HepG2 (cell line): ENCODE results near the gene DUS1L. TPM values are rescaled to one million over a fixed set of nuclear protein-coding genes. Genes with fewer than 3 reads are reported as not detected.
A peak's percentile ranks its signal among the peaks of the same experiment; 100 is the strongest.

Experiments
- E2F1 ChIP-seq: sonication (generic); formaldehyde crosslinking; IDR thresholded peaks from 2 replicates; pipeline ENCODE4 v1.5.0; 2020; ENCODE audit warnings: missing genetic modification reagents
- ETV6 ChIP-seq: sonication (generic); formaldehyde crosslinking; conservative IDR thresholded peaks from 2 replicates; pipeline ENCODE4 v1.4.0; 2020; ENCODE audit warnings: missing genetic modification reagents
- EZH2 ChIP-seq: conservative IDR thresholded peaks from 2 replicates; pipeline ENCODE4 v1.6.1; 2012; ENCODE audit warnings: mild to moderate bottlenecking, low read depth, low read length, moderate library complexity
- FOXK1 ChIP-seq: sonication (generic); formaldehyde crosslinking; IDR thresholded peaks from 2 replicates; pipeline ENCODE4 v1.4.0; 2020; ENCODE audit warnings: low read depth, missing genetic modification reagents, borderline replicate concordance
- GABPB1 ChIP-seq: IDR thresholded peaks from 2 replicates; pipeline ENCODE4 v1.6.1; 2016; ENCODE audit warnings: mild to moderate bottlenecking, missing genetic modification reagents, moderate library complexity, missing compliant biosample characterization
- GLI4 ChIP-seq: sonication (generic); formaldehyde crosslinking; IDR thresholded peaks from 2 replicates; pipeline ENCODE4 v1.5.1; 2020; ENCODE audit warnings: missing genetic modification reagents, mild to moderate bottlenecking, moderate library complexity, borderline replicate concordance
- GMEB1 ChIP-seq: sonication (generic); formaldehyde crosslinking; IDR thresholded peaks from 2 replicates; pipeline ENCODE4 v1.5.1; 2020; ENCODE audit warnings: missing genetic modification reagents, mild to moderate bottlenecking, borderline replicate concordance
- HHEX ChIP-seq: IDR thresholded peaks from 2 replicates; pipeline ENCODE4 v1.6.1; 2016; ENCODE audit warnings: control low read depth
- KLF16 ChIP-seq, 2 experiments: sonication (generic) in 1 of 2; formaldehyde crosslinking in 1 of 2; IDR thresholded peaks; 2 replicates each; pipeline versions ENCODE4 v1.6.1 to v1.8.0; 2016 to 2023; ENCODE audit warnings: missing genetic modification reagents in 2 of 2, missing compliant biosample characterization in 1 of 2
- KMT2B ChIP-seq: IDR thresholded peaks from 2 replicates; pipeline ENCODE4 v1.6.1; 2016; ENCODE audit warnings: missing genetic modification reagents, missing compliant biosample characterization
- NCOA2 ChIP-seq: sonication (generic); formaldehyde crosslinking; IDR thresholded peaks from 2 replicates; pipeline ENCODE4 v1.8.0; 2022; ENCODE audit warnings: inconsistent platforms
- RNF2 ChIP-seq: fragments of 450-650 bp; conservative IDR thresholded peaks from 2 replicates; pipeline ENCODE4 v1.6.1; 2016; ENCODE audit warnings: low read depth
- RXRB ChIP-seq: IDR thresholded peaks from 2 replicates; pipeline ENCODE4 v1.6.1; 2016; ENCODE audit warnings: borderline replicate concordance, missing genetic modification reagents, missing compliant biosample characterization
- SMAD9 ChIP-seq: sonication (generic); formaldehyde crosslinking; IDR thresholded peaks from 2 replicates; pipeline ENCODE4 v1.5.1; 2020; ENCODE audit warnings: mild to moderate bottlenecking, missing genetic modification reagents
- SRF ChIP-seq: IDR thresholded peaks from 2 replicates; pipeline ENCODE4 v1.6.1; 2011; ENCODE audit warnings: mild to moderate bottlenecking, low read depth, low read length, moderate library complexity
- SSRP1 ChIP-seq: IDR thresholded peaks from 2 replicates; pipeline ENCODE4 v1.6.1; 2016; ENCODE audit warnings: control low read depth
- U2AF2 ChIP-seq: fragments of 200-400 bp; formaldehyde crosslinking; IDR thresholded peaks from 2 replicates; pipeline ENCODE4 v1.6.1; 2017; ENCODE audit warnings: low read depth, mild to moderate bottlenecking, low read length
- ZBTB25 ChIP-seq: IDR thresholded peaks from 2 replicates; pipeline ENCODE4 v1.6.1; 2018; ENCODE audit warnings: missing genetic modification reagents
- ZFP36L1 ChIP-seq: sonication (generic); formaldehyde crosslinking; IDR thresholded peaks from 2 replicates; pipeline ENCODE4 v1.8.0; 2022; ENCODE audit warnings: mild to moderate bottlenecking, missing genetic modification reagents, moderate library complexity
- ZNF234 ChIP-seq: sonication (generic); formaldehyde crosslinking; conservative IDR thresholded peaks from 2 replicates; pipeline ENCODE4 v1.5.1; 2020; ENCODE audit warnings: mild to moderate bottlenecking, missing genetic modification reagents
- ZNF335 ChIP-seq: sonication (generic); formaldehyde crosslinking; IDR thresholded peaks from 2 replicates; pipeline ENCODE4 v1.4.0; 2020; ENCODE audit warnings: missing genetic modification reagents
- ZNF441 ChIP-seq: sonication (generic); formaldehyde crosslinking; IDR thresholded peaks from 2 replicates; pipeline ENCODE4 v1.7.0; 2021; ENCODE audit warnings: missing genetic modification reagents, borderline replicate concordance
- ZNF780A ChIP-seq: sonication (generic); formaldehyde crosslinking; IDR thresholded peaks from 2 replicates; pipeline ENCODE4 v1.8.0; 2022; ENCODE audit warnings: mild to moderate bottlenecking, missing genetic modification reagents, moderate library complexity
- ZSCAN21 ChIP-seq: sonication (generic); formaldehyde crosslinking; IDR thresholded peaks from 2 replicates; pipeline ENCODE4 v1.8.0; 2022; ENCODE audit warnings: mild to moderate bottlenecking, missing genetic modification reagents, moderate library complexity, borderline replicate concordance
- ZSCAN29 ChIP-seq: sonication (generic); formaldehyde crosslinking; conservative IDR thresholded peaks from 2 replicates; pipeline ENCODE4 v1.4.0; 2020; ENCODE audit warnings: mild to moderate bottlenecking, missing genetic modification reagents
- polyA plus RNA-seq, 8 experiments: library from polyadenylated mRNA; depleted of rRNA in 3 of 8; stranded (reverse) in 7 of 8; unstranded in 1 of 8; fragments of >200 nt; fragmentation: Illumina TruSeq in 4 of 8; extraction: Trizol in 4 of 8; gene quantifications; 2 replicates each; pipeline versions ENCODE4 v1.2.1 to v1.2.3, GENCODE V29; 2011 to 2016; ENCODE audit warnings: low read depth in 4 of 8, missing spikeins in 1 of 8, mixed read lengths in 1 of 8; ENCODE audit not compliant: insufficient read depth in 1 of 8
- total RNA-seq, 5 experiments: library from RNA; depleted of rRNA; stranded (reverse); fragments of >200 nt; fragmentation: Illumina TruSeq; extraction: Trizol; gene quantifications; 2 replicates each; pipeline ENCODE4 v1.2.3, GENCODE V29; 2016; ENCODE audit warnings: low read depth in 1 of 5
- TF ChIP-seq, protein P1 (sequence below): sonication (generic); formaldehyde crosslinking; IDR thresholded peaks from 2 replicates; pipeline ENCODE4 v1.4.0; 2020; ENCODE audit warnings: missing genetic modification reagents

The DUS1L gene
- total and polyA plus RNA-seq, 2 of the 13 experiments (the other 11 are each of a cell fraction or from before 2014, with no cell fraction given): 81.0 to 109 TPM

DNA sequence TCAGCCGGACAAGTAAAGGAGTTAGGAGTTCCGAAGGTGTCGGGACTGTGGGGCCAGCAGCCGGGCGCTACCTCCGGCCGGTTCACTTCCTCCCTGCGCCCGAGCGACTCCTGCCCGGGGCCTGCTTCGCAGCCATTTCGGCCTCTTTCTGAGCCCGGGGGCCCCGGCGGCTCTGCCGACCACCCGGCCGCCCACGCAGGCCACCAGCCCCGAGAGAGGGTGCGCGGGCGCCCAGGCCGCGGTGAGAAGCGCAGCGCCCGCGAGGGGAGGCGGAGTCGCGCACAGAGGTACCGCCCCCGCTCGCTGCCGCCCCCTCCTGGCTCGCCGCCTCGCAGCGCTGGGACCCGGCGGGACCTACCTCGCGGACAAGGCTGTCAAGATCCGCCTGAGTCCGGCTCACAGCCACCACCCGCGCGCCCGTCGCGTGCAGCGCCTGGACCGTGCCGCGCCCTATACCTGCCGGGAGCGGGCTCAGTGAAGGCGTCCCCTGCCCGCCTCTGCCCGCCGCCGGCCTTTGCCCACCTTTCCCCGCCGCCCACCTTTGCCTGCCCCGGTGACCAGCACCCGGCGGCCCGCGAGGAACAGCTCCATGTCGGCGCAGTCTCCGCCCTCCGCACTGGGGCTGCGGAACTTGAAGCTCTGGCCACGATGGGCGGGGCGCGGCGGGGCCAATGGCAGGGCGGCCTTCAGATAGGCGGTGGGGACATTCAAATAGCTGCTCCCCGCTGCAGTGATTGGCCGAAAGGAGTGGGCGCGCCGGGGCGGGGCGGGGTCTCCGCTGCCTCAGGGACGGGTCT is 28.3 kb downstream of the DUS1L start, which contains the start of gene DCXR (continued):
- TF ChIP-seq ZNF234 (CRISPR knock-in tag) (no peak), FOXK1 (CRISPR knock-in tag) (0 out of 2 replicates have a peak, but pooled peaks have one; percentile 36), ZBTB25 (CRISPR knock-in tag) (no peak; the same call in 1 of the 2 replicates), ZNF780A (0 out of 2 replicates have a peak, but pooled peaks have one; percentile 24), GMEB1 (CRISPR knock-in tag) (peak; percentile 77), GLI4 (CRISPR knock-in tag) (no peak), U2AF2 (no peak), SRF (peak; percentile 15; the same call in 1 of the 2 replicates), ETV6 (CRISPR knock-in tag) (peak; percentile 84; the same call in 1 of the 2 replicates), NCOA2 (peak; percentile 12; the same call in 1 of the 2 replicates), ZNF335 (CRISPR knock-in tag) (peak; percentile 90; the same call in 1 of the 2 replicates), RXRB (CRISPR knock-in tag) (peak; percentile 59), ZFP36L1 (peak; percentile 94), GABPB1 (peak; percentile 84), ZSCAN29 (CRISPR knock-in tag) (peak; percentile 75; the same call in 1 of the 2 replicates), SSRP1 (no peak), KLF16 (CRISPR knock-in tag; IDR thresholded peaks at IDR 0.05) (peak in 1 of 2 experiments; percentile 88; a peak in 2 of 4 replicates), HHEX (no peak), KMT2B (CRISPR knock-in tag) (peak; percentile 42; the same call in 1 of the 2 replicates), ZNF441 (peak; percentile 72; the same call in 1 of the 2 replicates), SMAD9 (CRISPR knock-in tag) (peak; percentile 14; the same call in 1 of the 2 replicates), RNF2 (peak; percentile 88; the same call in 1 of the 2 replicates), ZSCAN21 (CRISPR knock-in tag) (peak; percentile 93), EZH2 (no peak), E2F1 (CRISPR knock-in tag) (no peak)
- TF ChIP-seq, protein P1, sequence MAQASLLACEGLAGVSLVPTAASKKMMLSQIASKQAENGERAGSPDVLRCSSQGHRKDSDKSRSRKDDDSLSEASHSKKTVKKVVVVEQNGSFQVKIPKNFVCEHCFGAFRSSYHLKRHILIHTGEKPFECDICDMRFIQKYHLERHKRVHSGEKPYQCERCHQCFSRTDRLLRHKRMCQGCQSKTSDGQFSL: no peak
